ENCODE data around the gene TPCN2.

- no peak for TF ChIP-seq ATF3 (IDR thresholded peaks at IDR 0.05)
- TF ChIP-seq ATF3 (CRISPR knock-in tag; conservative IDR thresholded peaks at IDR 0.05), result no peak
- no peak for TF ChIP-seq MTA3 (IDR thresholded peaks at IDR 0.05; ENCODE audit: borderline replicate concordance)
- TF ChIP-seq, protein P1, sequence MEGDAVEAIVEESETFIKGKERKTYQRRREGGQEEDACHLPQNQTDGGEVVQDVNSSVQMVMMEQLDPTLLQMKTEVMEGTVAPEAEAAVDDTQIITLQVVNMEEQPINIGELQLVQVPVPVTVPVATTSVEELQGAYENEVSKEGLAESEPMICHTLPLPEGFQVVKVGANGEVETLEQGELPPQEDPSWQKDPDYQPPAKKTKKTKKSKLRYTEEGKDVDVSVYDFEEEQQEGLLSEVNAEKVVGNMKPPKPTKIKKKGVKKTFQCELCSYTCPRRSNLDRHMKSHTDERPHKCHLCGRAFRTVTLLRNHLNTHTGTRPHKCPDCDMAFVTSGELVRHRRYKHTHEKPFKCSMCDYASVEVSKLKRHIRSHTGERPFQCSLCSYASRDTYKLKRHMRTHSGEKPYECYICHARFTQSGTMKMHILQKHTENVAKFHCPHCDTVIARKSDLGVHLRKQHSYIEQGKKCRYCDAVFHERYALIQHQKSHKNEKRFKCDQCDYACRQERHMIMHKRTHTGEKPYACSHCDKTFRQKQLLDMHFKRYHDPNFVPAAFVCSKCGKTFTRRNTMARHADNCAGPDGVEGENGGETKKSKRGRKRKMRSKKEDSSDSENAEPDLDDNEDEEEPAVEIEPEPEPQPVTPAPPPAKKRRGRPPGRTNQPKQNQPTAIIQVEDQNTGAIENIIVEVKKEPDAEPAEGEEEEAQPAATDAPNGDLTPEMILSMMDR (IDR thresholded peaks at IDR 0.05 in 2 of 3, conservative IDR thresholded peaks at IDR 0.05 in 1 of 3; ENCODE audit: insufficient read depth in 2 of 3, low read depth in 1 of 3, low read length in 3 of 3), result no peak
- TF ChIP-seq KLF16 (IDR thresholded peaks at IDR 0.05), result no peak
- no peak for TF ChIP-seq SLC30A9 (CRISPR knock-in tag; IDR thresholded peaks at IDR 0.05)
- TF ChIP-seq BACH1 (tag; IDR thresholded peaks at IDR 0.05), result no peak
- TF ChIP-seq REST (IDR thresholded peaks at IDR 0.05; ENCODE audit: borderline replicate concordance), result no peak
- TF ChIP-seq REST (CRISPR knock-in tag; IDR thresholded peaks at IDR 0.05; ENCODE audit: low read depth), result no peak
- TF ChIP-seq, protein P2, sequence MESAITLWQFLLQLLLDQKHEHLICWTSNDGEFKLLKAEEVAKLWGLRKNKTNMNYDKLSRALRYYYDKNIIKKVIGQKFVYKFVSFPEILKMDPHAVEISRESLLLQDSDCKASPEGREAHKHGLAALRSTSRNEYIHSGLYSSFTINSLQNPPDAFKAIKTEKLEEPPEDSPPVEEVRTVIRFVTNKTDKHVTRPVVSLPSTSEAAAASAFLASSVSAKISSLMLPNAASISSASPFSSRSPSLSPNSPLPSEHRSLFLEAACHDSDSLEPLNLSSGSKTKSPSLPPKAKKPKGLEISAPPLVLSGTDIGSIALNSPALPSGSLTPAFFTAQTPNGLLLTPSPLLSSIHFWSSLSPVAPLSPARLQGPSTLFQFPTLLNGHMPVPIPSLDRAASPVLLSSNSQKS (CRISPR knock-in tag; IDR thresholded peaks at IDR 0.05), result no peak
- TF ChIP-seq ZNF407 (IDR thresholded peaks at IDR 0.05; ENCODE audit: low read depth), result no peak
These were observed 18.5 kb downstream of the TPCN2 start for GRCh38 chr11:69067200-69067599.

Measured in K562 (cell line).